Measurements from ENCODE around the gene ACP4. TPM values are rescaled to one million over a fixed set of nuclear protein-coding genes. Genes with fewer than 3 reads are reported as not detected.
"Not testable (repeated sequence)": the region's sequence is repeated elsewhere in the genome, so short reads cannot be mapped to it uniquely, and the experiment has no call there.

The ACP4 gene
- total and polyA plus RNA-seq, 4 donors: not detected

GRCh38 chr19:50753879-50754278 is 36.3 kb upstream of the ACP4 start:
- Histone ChIP-seq H3K9ac (ENCODE audit: insufficient read depth in 1 of 2, low read length in 2 of 2) (no peak overlapping the region), H3K27ac (ENCODE audit: low read depth in 1 of 2, low read length in 1 of 2) (no peak overlapping the region), H3K36me3 (ENCODE audit: control insufficient read depth in 4 of 4, insufficient read depth in 4 of 4, low read length in 4 of 4) (no peaks in the 10 kb centered on the region), H3K27me3 (ENCODE audit: control insufficient read depth in 3 of 3, insufficient read depth in 3 of 3, low read length in 2 of 3) (peaks cover 0 to 4% (median 0%) of the 10 kb centered on the region in 3 donors), H3K4me1 (ENCODE audit: control insufficient read depth in 5 of 5, insufficient read depth in 5 of 5, low read length in 5 of 5) (no peaks in the 10 kb centered on the region), H3K9me3 (ENCODE audit: control insufficient read depth in 4 of 4, insufficient read depth in 3 of 4, low read length in 3 of 4) (no peaks in the 10 kb centered on the region), H3K4me3 (no peak overlapping the region)
- ATAC-seq (ENCODE audit: insufficient read depth, low FRiP score) (no peak), DNase-seq (no peak)
- WGBS, 2 donors: 85 to 86% methylated on average over 4 of the region's 4 CpGs
- TF ChIP-seq CTCF (IDR thresholded peaks at IDR 0.05; ENCODE audit: control extremely low read depth, extremely low read depth): no peak

GRCh38 chr19:50756244-50756643 is 34.0 kb upstream of the ACP4 start:
- not testable (repeated sequence) for H3K4me1 ChIP-seq (ENCODE audit: control insufficient read depth in 5 of 5, insufficient read depth in 5 of 5, low read length in 5 of 5); H3K27me3 ChIP-seq (ENCODE audit: control insufficient read depth in 3 of 3, insufficient read depth in 3 of 3, low read length in 2 of 3); H3K9me3 ChIP-seq (ENCODE audit: control insufficient read depth in 4 of 4, insufficient read depth in 3 of 4, low read length in 3 of 4); ATAC-seq (ENCODE audit: insufficient read depth, low FRiP score); H3K4me3 ChIP-seq; DNase-seq; H3K27ac ChIP-seq (ENCODE audit: low read depth in 1 of 2, low read length in 1 of 2); H3K36me3 ChIP-seq (ENCODE audit: control insufficient read depth in 4 of 4, insufficient read depth in 4 of 4, low read length in 4 of 4); H3K9ac ChIP-seq (ENCODE audit: insufficient read depth in 1 of 2, low read length in 2 of 2)
- 68 to 71% methylated on average over 8 of the region's 8 CpGs for WGBS, 2 donors

- ATAC-seq (ENCODE audit: insufficient read depth, low FRiP score): not testable (repeated sequence)
Observed at GRCh38 chr19:50757624-50758023, 32.6 kb upstream of the ACP4 start.

GRCh38 chr19:50759076-50759475 is 31.1 kb upstream of the ACP4 start:
- 83 to 84% methylated on average over 13 of the region's 18 CpGs for WGBS, 2 donors
- not testable (repeated sequence) for ATAC-seq (ENCODE audit: insufficient read depth, low FRiP score); H3K4me3 ChIP-seq

More at GRCh38 chr19:50757624-50758023, 32.6 kb upstream of the ACP4 start:
- H3K4me3 ChIP-seq; H3K36me3 ChIP-seq (ENCODE audit: control insufficient read depth in 4 of 4, insufficient read depth in 4 of 4, low read length in 4 of 4); DNase-seq; H3K9ac ChIP-seq (ENCODE audit: insufficient read depth in 1 of 2, low read length in 2 of 2); H3K9me3 ChIP-seq (ENCODE audit: control insufficient read depth in 4 of 4, insufficient read depth in 3 of 4, low read length in 3 of 4); H3K27ac ChIP-seq (ENCODE audit: low read depth in 1 of 2, low read length in 1 of 2); H3K4me1 ChIP-seq (ENCODE audit: control insufficient read depth in 5 of 5, insufficient read depth in 5 of 5, low read length in 5 of 5); H3K27me3 ChIP-seq (ENCODE audit: control insufficient read depth in 3 of 3, insufficient read depth in 3 of 3, low read length in 2 of 3): not testable (repeated sequence)
- WGBS, 2 donors: 97 to 98% methylated on average over 3 of the region's 3 CpGs

GRCh38 chr19:50759886-50760285 is 30.3 kb upstream of the ACP4 start:
- H3K27me3 ChIP-seq (ENCODE audit: control insufficient read depth in 3 of 3, insufficient read depth in 3 of 3, low read length in 2 of 3): peaks cover 0 to 4% (median 3%) of the 10 kb centered on the region in 3 donors
- no peak overlapping the region for H3K27ac ChIP-seq (ENCODE audit: low read depth in 1 of 2, low read length in 1 of 2)
- H3K9me3 ChIP-seq (ENCODE audit: control insufficient read depth in 4 of 4, insufficient read depth in 3 of 4, low read length in 3 of 4): no peaks in the 10 kb centered on the region
- ATAC-seq (ENCODE audit: insufficient read depth, low FRiP score) (no peak), DNase-seq (peak in 1 of 3 donors; percentile 8)
- H3K4me1 ChIP-seq (ENCODE audit: control insufficient read depth in 5 of 5, insufficient read depth in 5 of 5, low read length in 5 of 5): no peaks in the 10 kb centered on the region
- no peak overlapping the region for H3K9ac ChIP-seq (ENCODE audit: insufficient read depth in 1 of 2, low read length in 2 of 2)
- WGBS, 2 donors: 74 to 84% methylated on average over 4 of the region's 4 CpGs
- TF ChIP-seq CTCF (IDR thresholded peaks at IDR 0.05; ENCODE audit: control extremely low read depth, extremely low read depth): no peak
- no peak overlapping the region for H3K4me3 ChIP-seq
- no peaks in the 10 kb centered on the region for H3K36me3 ChIP-seq (ENCODE audit: control insufficient read depth in 4 of 4, insufficient read depth in 4 of 4, low read length in 4 of 4)

More at GRCh38 chr19:50759076-50759475, 31.1 kb upstream of the ACP4 start:
- not testable (repeated sequence) for H3K9ac ChIP-seq (ENCODE audit: insufficient read depth in 1 of 2, low read length in 2 of 2); H3K27ac ChIP-seq (ENCODE audit: low read depth in 1 of 2, low read length in 1 of 2); DNase-seq; H3K36me3 ChIP-seq (ENCODE audit: control insufficient read depth in 4 of 4, insufficient read depth in 4 of 4, low read length in 4 of 4); H3K27me3 ChIP-seq (ENCODE audit: control insufficient read depth in 3 of 3, insufficient read depth in 3 of 3, low read length in 2 of 3); H3K9me3 ChIP-seq (ENCODE audit: control insufficient read depth in 4 of 4, insufficient read depth in 3 of 4, low read length in 3 of 4); H3K4me1 ChIP-seq (ENCODE audit: control insufficient read depth in 5 of 5, insufficient read depth in 5 of 5, low read length in 5 of 5)

- not testable (repeated sequence) for ATAC-seq (ENCODE audit: insufficient read depth, low FRiP score); H3K4me1 ChIP-seq (ENCODE audit: control insufficient read depth in 5 of 5, insufficient read depth in 5 of 5, low read length in 5 of 5); H3K9ac ChIP-seq (ENCODE audit: insufficient read depth in 1 of 2, low read length in 2 of 2); H3K27ac ChIP-seq (ENCODE audit: low read depth in 1 of 2, low read length in 1 of 2); DNase-seq; H3K4me3 ChIP-seq; H3K9me3 ChIP-seq (ENCODE audit: control insufficient read depth in 4 of 4, insufficient read depth in 3 of 4, low read length in 3 of 4); H3K36me3 ChIP-seq (ENCODE audit: control insufficient read depth in 4 of 4, insufficient read depth in 4 of 4, low read length in 4 of 4); H3K27me3 ChIP-seq (ENCODE audit: control insufficient read depth in 3 of 3, insufficient read depth in 3 of 3, low read length in 2 of 3)
- 63 to 69% methylated on average over 3 of the region's 3 CpGs for WGBS, 2 donors
Observed at GRCh38 chr19:50761501-50761900, 28.7 kb upstream of the ACP4 start.

GRCh38 chr19:50763521-50763920 is 26.7 kb upstream of the ACP4 start:
- H3K27me3 ChIP-seq (ENCODE audit: control insufficient read depth in 3 of 3, insufficient read depth in 3 of 3, low read length in 2 of 3); H3K27ac ChIP-seq (ENCODE audit: low read depth in 1 of 2, low read length in 1 of 2); ATAC-seq (ENCODE audit: insufficient read depth, low FRiP score); H3K9me3 ChIP-seq (ENCODE audit: control insufficient read depth in 4 of 4, insufficient read depth in 3 of 4, low read length in 3 of 4); H3K36me3 ChIP-seq (ENCODE audit: control insufficient read depth in 4 of 4, insufficient read depth in 4 of 4, low read length in 4 of 4); H3K4me1 ChIP-seq (ENCODE audit: control insufficient read depth in 5 of 5, insufficient read depth in 5 of 5, low read length in 5 of 5); H3K9ac ChIP-seq (ENCODE audit: insufficient read depth in 1 of 2, low read length in 2 of 2); DNase-seq; H3K4me3 ChIP-seq: not testable (repeated sequence)
- WGBS, 2 donors: 35 to 64% methylated on average over 9 to 13 of the region's 13 CpGs

Data from lung (tissue), 12 donors.